ENCODE results near the gene COX6B2. TPM values are rescaled to one million over a fixed set of nuclear protein-coding genes. Genes with fewer than 3 reads are reported as not detected.

COX6B2 gene
- total and polyA plus RNA-seq, 2 of the 13 experiments (the other 11 are each of a cell fraction or from before 2014, with no cell fraction given) = 0.21 TPM; not detected in 1

GRCh38 chr19:55325172-55325571 is 29.3 kb downstream of the COX6B2 start, which contains the start of gene TMEM150B:
TSS of gene TMEM150B (minus strand) at chr19:55325341. CDS start at chr19:55321036, 4,305 bp downstream.
- Histone ChIP-seq H4K20me1 (ENCODE audit: insufficient read depth, low read length) (no peaks in the 10 kb centered on the region), H3K4me1 (ENCODE audit: insufficient read depth, low read length) (peaks cover 55% of the 10 kb centered on the region), H3K4me2 (ENCODE audit: low read depth, low read length) (no peak within 1 kb of the TSS; the same call in 1 of the 2 replicates), H3K36me3 (replicated peaks in 1 of 2; ENCODE audit: control insufficient read depth in 1 of 2, insufficient read depth in 2 of 2, low read length in 2 of 2) (no peaks in the 10 kb centered on the region), H3K4me3 (replicated peaks in 1 of 3; ENCODE audit: insufficient read depth in 1 of 3, low read depth in 2 of 3, low read length in 3 of 3) (no peak within 1 kb of the TSS), H3K79me2 (ENCODE audit: insufficient read depth, low read length) (no peaks in the 10 kb centered on the region), H3K9me3 (ENCODE audit: low read length) (no peaks in the 10 kb centered on the region), H3K27me3 (ENCODE audit: control insufficient read depth in 1 of 2, insufficient read depth in 2 of 2, low read length in 2 of 2) (no peaks in the 10 kb centered on the region; a peak in 1 of 5 replicates), H2AFZ (ENCODE audit: low read length) (no peak within 1 kb of the TSS), H3K27ac (ENCODE audit: extremely low read length, insufficient read depth, low read length) (no peak within 1 kb of the TSS), H3K9ac (ENCODE audit: insufficient read depth, low read depth, low read length) (no peak within 1 kb of the TSS)
- POLR2A ChIA-PET = no interaction called here
- DNase-seq (ENCODE audit: low spot score) (no peak), ATAC-seq (no peak), FAIRE-seq (no peak)
- BruUV-seq (replicated peaks) = no TSS peak
- 73% methylated on average over 13 of the region's 14 CpGs for WGBS (ENCODE audit: low lambda C conversion rate)
- in situ Hi-C loops (cut with HindIII; ENCODE audit: extremely low pct_ligation_motif_present, low pct_unique_long_range_greater_than_20kb) (no loop called here), intact Hi-C loops (cut with micrococcal nuclease; ENCODE audit: unreplicated experiment) (no loop called here)
- CTCF ChIA-PET (ENCODE audit: low intra/inter-chr PET ratio, low total read pairs) = no interaction called here
- TF ChIP-seq PAWR (CRISPR knock-in tag; IDR thresholded peaks at IDR 0.05; ENCODE audit: borderline replicate concordance) = no peak
- TF ChIP-seq, protein P1, sequence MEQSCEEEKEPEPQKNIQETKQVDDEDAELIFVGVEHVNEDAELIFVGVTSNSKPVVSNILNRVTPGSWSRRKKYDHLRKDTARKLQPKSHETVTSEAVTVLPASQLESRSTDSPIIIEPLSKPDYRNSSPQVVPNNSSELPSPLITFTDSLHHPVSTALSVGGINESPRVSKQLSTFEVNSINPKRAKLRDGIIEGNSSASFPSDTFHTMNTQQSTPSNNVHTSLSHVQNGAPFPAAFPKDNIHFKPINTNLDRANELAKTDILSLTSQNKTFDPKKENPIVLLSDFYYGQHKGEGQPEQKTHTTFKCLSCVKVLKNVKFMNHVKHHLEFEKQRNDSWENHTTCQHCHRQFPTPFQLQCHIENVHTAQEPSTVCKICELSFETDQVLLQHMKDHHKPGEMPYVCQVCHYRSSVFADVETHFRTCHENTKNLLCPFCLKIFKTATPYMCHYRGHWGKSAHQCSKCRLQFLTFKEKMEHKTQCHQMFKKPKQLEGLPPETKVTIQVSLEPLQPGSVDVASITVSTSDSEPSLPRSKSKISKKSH (CRISPR knock-in tag; IDR thresholded peaks at IDR 0.05; ENCODE audit: borderline replicate concordance) = no peak
- no peak for TF ChIP-seq ZNF780A (CRISPR knock-in tag; IDR thresholded peaks at IDR 0.05)
- no peak for TF ChIP-seq ZNF160 (CRISPR knock-in tag; IDR thresholded peaks at IDR 0.05)
- no peak for TF ChIP-seq MXI1 (IDR thresholded peaks at IDR 0.05; ENCODE audit: borderline replicate concordance, low read depth, low read length)
- TF ChIP-seq E2F1 (CRISPR knock-in tag; IDR thresholded peaks at IDR 0.05) = no peak
- TF ChIP-seq BHLHE40 (IDR thresholded peaks at IDR 0.05; ENCODE audit: low read length) = no peak
- TF ChIP-seq NRL (CRISPR knock-in tag; IDR thresholded peaks at IDR 0.05; ENCODE audit: borderline replicate concordance) = no peak
- no peak for TF ChIP-seq ZNF607 (CRISPR knock-in tag; IDR thresholded peaks at IDR 0.05; ENCODE audit: borderline replicate concordance)
- TF ChIP-seq ZNF451 (CRISPR knock-in tag; IDR thresholded peaks at IDR 0.05) = no peak
- no peak for TF ChIP-seq SCMH1 (CRISPR knock-in tag; IDR thresholded peaks at IDR 0.05; ENCODE audit: borderline replicate concordance)
- TF ChIP-seq, protein P2, sequence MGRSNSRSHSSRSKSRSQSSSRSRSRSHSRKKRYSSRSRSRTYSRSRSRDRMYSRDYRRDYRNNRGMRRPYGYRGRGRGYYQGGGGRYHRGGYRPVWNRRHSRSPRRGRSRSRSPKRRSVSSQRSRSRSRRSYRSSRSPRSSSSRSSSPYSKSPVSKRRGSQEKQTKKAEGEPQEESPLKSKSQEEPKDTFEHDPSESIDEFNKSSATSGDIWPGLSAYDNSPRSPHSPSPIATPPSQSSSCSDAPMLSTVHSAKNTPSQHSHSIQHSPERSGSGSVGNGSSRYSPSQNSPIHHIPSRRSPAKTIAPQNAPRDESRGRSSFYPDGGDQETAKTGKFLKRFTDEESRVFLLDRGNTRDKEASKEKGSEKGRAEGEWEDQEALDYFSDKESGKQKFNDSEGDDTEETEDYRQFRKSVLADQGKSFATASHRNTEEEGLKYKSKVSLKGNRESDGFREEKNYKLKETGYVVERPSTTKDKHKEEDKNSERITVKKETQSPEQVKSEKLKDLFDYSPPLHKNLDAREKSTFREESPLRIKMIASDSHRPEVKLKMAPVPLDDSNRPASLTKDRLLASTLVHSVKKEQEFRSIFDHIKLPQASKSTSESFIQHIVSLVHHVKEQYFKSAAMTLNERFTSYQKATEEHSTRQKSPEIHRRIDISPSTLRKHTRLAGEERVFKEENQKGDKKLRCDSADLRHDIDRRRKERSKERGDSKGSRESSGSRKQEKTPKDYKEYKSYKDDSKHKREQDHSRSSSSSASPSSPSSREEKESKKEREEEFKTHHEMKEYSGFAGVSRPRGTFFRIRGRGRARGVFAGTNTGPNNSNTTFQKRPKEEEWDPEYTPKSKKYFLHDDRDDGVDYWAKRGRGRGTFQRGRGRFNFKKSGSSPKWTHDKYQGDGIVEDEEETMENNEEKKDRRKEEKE (IDR thresholded peaks at IDR 0.05) = no peak
- no peak for TF ChIP-seq MIER2 (CRISPR knock-in tag; IDR thresholded peaks at IDR 0.05)
- no peak for TF ChIP-seq RAD21 (CRISPR knock-in tag; IDR thresholded peaks at IDR 0.05)
- no peak for TF ChIP-seq CSRNP2 (CRISPR knock-in tag; conservative IDR thresholded peaks at IDR 0.05; ENCODE audit: low read depth)
- TF ChIP-seq, protein P3, sequence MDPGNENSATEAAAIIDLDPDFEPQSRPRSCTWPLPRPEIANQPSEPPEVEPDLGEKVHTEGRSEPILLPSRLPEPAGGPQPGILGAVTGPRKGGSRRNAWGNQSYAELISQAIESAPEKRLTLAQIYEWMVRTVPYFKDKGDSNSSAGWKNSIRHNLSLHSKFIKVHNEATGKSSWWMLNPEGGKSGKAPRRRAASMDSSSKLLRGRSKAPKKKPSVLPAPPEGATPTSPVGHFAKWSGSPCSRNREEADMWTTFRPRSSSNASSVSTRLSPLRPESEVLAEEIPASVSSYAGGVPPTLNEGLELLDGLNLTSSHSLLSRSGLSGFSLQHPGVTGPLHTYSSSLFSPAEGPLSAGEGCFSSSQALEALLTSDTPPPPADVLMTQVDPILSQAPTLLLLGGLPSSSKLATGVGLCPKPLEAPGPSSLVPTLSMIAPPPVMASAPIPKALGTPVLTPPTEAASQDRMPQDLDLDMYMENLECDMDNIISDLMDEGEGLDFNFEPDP (CRISPR knock-in tag; conservative IDR thresholded peaks at IDR 0.05) = no peak
- no peak for TF ChIP-seq STAT5B (CRISPR knock-in tag; IDR thresholded peaks at IDR 0.05)
- no peak for TF ChIP-seq ZFP90 (CRISPR knock-in tag; IDR thresholded peaks at IDR 0.05; ENCODE audit: borderline replicate concordance)

Data from HepG2 (cell line).